NCI-H510A treated with DMSO at 0.1 percent for 48 hours (cell line): ENCODE results near the gene PPP1R26.
A peak's percentile ranks its signal among the peaks of the same experiment; 100 is the strongest.
"Not testable (repeated sequence)": the region's sequence is repeated elsewhere in the genome, so short reads cannot be mapped to it uniquely, and the experiment has no call there.

Experiments
- DNase-seq: peaks from one replicate; lab custom pipeline; 2025; lab: John Stamatoyannopoulos, UW

Gene PPP1R26, protein sequence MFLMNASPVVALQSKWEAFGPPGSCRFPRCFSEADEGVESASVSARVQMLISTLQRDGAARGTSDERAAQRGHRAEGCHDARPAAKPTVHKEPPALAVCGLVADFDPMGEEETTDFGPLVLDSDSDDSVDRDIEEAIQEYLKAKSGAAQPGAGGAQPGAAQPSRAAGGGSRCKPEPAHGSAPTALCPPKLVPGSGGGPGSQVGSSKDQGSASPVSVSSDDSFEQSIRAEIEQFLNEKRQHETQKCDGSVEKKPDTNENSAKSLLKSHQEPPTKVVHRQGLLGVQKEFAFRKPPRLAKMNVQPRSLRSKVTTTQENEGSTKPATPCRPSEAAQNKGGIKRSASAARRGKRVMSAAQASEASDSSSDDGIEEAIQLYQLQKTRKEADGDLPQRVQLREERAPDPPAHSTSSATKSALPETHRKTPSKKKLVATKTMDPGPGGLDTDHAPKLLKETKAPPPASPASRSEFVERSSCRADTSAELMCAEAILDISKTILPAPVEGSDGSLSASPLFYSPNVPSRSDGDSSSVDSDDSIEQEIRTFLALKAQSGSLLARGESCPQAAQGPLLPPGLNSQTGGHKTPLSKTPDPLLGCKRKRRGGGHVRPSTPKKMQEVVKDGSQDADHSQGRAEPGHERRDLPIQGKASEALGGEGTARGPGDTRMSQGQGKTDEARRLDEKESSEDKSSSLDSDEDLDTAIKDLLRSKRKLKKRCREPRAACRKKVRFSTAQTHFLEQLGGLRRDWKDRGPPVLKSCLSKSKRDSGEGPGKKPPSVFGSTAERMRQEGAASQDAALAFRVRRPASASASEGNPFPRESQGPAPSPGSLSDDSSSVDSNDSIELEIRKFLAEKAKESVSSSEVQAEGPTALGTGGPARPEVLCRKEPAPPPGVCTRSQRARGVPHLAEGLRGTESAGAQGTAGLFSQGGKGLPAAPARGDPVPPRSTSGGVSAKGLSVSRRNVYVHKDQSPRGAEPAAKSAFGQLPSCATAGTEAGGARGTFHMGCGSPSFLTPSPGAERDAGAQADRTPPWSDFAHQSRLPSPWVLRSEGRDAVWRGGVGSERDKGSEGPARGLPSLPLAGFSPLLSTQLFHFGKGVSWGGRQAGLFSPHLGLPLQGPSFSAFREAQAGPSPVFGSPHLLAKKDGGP (N-terminal part only)

DNA sequence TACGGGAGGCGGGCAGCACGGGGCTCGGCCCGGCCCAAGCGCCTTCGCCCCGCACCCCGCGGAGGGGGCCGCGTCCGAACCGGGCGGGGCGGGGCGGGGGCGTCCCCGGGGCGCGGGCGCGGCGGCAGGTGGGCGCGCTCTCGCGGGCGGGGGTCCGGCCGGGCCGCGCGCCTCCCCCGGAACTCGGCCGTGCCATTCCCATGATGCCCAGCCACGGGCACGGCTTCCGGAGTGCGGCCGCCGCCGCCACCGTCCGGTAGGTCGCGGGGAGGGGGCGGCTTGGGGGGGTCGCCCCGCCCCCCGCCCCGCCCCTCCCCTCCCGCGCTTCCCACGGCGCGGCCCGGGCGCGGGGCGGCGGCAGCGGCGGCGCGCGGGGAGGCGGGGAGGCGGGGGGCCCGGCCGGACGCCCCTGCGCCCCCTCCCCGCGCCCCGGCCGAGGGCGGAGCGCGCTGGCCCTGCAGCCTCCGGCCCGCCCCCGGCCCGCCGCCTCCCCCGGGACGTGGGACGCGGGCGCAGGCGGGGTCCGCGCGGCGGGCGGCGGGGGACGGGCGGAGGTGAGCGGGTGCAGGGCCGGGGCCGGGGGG, at the start of gene PPP1R26:
Gene PPP1R26 (plus strand): TSS at position 314 of the 584 bp plus-strand sequence. CDS start 4,729 bp downstream, outside the sequence.
- DNase-seq = peak; percentile 11

DNA sequence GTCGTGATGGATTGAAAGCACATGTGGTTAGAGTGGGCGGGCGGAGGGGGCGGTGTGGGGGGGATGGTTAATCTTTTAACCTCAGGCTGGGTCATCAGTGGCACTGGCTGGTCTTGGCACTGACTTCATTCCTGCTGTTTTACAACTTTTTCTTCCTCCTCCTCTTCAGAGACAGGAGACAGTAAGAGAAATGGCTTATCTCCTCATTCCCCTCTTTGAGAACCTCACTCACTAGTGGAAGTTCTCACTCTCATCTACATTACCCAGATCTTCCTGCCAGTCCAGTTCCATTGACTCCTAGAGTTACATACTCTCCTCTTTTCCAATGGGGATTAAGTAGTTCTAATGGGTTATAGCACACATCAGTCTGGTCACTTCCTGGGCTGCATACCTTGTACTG, 42.3 kb upstream of the PPP1R26 start:
- DNase-seq = no peak

DNA sequence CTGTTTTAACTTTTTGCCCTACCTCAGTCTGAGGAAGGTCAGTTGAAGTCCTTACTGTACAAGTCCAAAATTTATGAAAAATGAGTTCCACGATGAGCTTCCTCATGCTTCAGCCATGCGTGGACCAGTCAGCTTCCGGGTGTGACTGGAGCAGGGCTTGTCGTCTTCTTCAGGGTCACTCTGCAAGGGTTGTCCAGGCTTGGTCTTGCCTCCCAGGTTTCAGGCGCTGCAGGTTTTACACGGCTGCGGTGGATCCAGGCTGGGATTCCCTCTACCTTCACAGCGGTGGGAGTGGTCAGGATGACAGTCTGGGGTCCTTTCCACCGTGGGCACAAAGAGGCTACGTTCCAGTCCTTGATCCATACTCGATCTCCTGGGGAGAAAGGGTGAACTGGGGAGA, 41.9 kb upstream of the PPP1R26 start:
- not testable (repeated sequence) for DNase-seq

DNA sequence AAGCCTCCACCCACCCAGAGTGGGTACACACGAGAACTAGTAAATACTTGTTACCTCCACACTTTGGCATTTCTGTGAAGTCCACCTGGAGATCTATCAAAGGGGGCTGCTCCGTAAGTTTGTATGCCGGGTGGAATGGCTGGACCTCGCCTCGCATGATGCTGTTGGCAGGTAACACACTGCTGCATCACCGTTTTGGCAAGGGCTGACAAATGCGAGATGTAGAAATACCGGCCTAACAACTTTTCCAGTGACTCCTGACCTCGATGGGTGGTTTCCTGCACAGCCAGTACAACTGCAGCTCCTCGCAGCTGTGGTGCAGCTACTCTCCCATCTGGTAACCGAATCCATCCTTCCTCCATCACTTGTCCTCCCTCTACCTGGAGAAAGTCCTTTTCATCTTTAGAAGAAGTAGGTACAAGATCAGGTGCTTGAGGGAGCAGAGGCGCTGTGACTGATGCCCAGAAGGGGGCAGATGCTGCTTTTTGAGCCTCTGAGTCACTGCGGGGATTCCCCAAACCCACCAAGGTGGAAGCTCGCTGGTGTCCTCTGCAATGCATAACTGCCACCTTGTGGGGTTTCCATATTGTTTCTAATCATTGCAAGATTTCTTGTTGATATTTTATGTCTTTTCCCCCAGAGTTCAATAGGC, 40.9 kb upstream of the PPP1R26 start:
- not testable (repeated sequence) for DNase-seq

DNA sequence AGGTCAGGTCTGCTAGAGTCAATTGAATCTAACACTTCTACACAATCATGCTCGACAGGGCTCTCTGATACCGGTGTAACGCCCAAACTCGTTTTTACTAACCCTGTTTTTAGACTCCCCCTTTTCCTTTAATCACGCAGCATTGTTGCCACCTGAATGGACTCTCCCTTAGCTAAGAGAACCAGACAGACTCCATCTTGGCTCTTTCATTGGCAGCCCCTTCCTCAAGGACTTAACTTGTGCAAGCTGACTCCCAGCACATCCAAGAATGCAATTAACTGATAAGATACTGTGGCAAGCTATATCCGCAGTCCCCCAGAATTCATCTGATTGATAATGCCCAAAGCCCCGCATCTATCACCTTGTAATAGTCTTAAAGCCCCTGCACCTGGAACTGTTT, 40.1 kb upstream of the PPP1R26 start:
- DNase-seq = not testable (repeated sequence)

DNA sequence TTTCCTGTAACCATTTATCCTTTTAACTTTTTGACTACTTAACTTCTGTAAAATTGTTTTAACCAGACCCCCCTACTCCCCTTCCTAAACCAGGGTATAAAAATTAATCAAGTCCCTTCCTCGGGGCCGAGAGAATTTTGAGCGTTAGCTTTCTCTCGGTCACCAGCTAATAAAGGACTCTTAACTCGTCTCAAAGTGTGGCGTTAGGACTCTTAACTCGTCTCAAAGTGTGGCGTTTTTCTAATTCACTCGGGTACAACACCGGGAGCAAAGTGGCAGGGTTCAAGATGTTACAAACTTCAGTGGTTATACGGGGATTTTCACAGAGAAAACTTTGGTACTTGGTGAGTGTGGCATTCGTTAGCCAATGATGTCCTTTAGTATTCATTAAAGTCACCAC, 39.7 kb upstream of the PPP1R26 start:
- DNase-seq = no peak

DNA sequence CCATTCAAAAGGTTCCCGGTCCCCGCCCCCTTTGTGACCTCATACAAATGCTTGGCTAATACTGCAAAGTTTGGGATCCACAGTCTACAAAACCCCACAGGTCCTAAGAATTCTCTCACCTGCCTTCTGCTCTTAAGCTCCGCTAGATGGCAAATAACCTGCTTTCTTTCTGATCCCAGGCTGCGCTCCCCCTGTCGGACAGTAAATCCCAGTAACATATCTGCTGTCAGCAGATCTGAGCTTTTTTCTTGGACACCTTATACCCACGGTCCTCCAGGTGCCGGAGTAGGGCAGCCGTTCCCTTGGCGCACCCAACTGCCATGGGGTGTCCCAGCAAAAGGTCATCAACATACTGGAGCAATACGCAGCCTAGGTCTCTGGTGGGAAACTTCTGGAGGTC, 39.0 kb upstream of the PPP1R26 start:
- no peak for DNase-seq

DNA sequence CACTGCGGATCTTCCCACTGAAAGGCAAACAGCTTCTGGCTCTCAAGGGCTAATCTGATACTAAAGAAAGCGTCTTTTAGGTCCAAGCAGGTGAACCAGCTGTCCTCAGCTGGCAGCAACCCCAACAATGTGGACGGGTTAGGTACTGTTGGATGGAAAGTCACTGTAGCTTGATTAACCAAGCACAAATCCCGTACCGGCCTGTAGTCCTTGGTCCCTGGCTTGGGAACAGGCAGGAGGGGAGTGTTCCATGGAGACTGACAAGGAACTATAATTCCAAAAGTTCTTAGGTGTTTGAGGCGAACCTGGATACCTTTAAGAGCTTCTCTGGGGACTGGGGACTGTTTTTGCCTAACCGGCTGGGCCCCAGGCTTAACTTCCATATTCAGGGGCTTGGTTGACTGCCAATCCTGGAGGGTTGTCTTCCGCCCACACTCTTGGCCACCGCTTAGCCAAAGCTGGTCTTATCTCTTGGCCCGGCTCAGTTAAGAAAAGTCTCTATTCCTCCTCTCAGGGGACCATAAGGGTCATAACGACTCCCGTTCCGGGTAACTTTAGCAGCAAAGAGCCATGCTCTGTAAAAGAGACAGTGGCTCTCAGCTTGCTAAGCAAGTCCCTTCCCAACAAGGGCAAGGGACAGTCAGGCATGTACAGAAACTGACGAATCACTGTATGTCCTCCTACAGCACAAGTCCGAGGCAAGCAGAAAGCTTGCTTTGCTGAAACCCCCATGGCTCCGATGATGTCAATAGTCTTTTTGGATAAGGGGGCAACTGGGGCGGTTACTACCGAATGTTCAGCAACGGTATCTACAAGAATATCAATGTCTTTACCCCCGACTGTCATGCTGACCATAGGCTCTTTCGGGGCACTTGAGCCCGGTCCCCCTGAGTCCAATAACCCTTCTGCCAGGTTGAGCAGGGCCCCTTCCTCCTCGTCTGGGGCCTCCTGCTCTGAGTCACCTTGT, 38.2 kb upstream of the PPP1R26 start:
- DNase-seq = not testable (repeated sequence)

DNA sequence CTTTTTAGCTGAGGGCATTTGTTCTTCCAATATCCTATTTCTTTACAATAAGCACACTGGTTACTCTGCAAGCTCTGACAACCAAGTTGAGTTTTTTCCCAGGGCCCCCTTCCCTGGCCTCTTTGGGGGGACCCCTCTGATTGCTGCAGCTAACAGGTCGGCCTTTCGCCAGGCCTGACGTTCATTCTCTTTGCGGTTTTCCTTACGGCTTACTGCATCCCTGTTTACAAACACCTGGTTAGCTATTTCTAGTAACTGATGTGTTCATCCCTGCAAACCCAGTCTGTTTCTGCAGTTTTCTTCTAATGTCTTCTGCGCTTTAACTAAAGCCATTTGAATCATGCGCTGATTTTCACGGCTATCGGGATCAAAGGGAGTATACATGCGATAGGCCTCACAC, 37.5 kb upstream of the PPP1R26 start:
- DNase-seq = no peak

DNA sequence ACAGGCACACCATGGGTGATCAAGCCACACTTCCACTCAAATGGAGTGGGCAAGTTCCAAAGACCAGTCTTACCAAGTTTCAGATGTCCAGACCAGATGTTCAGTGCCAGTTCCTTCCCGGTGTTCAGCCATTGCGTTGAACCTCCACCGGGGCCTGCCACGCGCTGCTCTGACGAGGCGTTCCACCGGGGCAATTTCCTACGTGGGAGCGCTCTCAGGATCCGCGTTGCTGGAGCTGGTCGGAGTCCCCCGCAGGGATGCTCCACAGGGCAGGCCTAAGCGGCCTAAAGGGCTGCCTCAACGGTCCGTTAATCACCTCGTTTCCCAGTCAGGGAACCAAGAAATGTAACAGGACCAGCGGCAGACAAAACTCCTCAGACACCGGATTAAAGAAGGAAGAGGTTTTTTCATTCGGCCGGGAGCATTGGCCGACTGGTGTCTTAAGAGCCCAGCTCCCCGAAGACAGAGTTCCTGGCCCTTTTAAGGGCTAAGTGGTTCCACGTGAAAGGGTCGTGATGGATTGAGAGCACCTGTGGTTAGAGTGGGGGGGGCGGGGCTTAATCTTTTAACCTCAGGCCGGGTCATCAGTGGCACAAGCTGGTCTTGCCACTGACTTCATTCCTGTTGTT, 35.7 kb upstream of the PPP1R26 start:
- no peak for DNase-seq

DNA sequence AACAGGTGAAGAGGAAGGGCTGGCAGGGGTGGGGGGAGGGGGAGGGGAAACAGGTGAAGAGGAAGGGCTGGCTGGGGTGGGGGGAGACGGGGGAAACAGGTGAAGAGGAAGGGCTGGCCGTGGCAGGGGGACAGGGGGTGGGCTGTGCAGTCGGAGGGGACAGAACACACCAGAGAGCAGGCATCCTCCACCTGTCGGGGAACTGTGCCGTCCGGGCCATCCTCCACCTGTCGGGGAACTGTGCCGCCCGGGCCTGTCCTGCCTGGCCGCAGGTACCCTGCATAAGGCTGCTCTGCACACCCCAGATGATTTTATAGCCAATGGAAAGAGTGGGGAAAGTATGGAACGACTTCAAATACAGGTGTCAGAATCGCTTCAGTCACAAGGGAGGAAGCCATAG, 32.5 kb upstream of the PPP1R26 start:
- DNase-seq = no peak

DNA sequence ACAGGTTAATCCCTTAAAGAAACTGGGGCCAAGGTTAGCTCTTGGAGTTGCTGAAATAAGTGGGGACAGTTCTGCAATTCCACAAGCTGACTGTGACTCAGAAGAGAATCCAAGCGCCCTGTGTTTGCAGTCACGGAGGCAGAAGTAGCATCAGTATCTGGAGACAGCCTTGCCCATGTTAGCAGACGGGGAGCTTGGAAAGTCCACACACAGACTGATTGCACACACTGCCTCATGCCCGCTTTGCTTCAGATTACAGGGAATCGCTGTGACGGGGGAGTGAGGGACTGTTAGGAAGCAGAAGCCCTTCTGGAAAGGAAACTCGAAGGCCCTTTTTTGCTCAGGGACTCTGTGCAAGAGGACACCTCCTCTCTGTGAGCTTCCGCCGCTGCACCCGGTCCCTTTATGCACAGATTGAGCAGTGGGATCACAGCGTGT, 30.9 kb upstream of the PPP1R26 start:
- DNase-seq = no peak

DNA sequence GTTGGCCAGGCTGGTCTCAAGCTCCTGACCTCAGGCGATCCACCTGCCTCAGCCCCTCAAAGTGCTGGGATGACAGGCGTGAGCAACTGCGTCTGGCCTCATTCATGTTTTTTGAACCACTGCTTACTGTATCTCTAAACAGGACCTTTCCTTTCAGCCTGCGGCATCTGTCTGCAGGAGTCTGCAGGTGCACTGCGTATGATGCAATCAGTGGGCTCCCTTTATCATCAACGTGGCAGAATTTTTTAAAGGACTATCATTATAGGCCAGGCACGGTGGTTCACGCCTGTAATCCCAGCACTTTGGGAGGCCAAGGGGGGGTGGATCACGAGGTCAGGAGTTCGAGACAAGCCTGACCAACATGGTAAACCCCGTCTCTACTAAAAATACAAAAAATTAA, 30.1 kb upstream of the PPP1R26 start:
- not testable (repeated sequence) for DNase-seq

DNA sequence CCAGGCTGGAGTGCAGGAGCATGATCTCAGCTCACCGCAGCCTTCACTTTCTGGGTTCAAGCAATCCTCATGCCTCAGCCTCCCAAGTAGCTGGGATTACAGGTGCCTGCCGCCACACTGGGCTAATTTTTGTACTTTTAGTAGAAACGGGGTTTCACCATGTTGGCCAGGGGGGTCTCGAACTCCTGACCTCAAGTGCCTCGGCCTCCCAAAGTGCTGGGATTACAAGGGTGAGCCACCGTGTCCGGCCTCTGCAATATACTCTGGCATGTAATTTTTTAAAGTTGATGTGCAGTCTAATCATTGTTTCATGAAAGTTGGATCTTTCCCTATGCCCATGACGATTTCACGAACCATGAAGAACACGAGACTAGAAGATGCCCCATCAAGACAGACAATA, 28.6 kb upstream of the PPP1R26 start:
- DNase-seq = no peak

DNA sequence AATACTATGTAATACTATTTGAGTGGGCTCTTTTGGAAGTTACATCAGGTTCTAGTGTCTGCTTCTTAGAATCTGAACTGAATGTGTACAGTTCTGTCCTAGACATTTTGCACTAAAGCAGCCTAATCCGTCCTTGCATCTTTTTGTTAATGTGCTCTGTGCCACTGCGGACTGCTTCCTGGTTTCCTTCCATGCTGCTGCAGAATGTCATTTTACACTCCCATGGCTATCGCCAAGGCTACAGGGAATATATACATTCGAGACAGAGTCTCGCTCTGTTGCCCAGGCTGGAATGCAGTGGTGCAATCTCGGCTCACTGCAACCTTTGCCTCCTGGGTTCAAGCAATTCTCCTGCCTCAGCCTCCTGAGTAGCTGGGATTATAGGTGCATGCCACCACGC, 27.7 kb upstream of the PPP1R26 start:
- not testable (repeated sequence) for DNase-seq

DNA sequence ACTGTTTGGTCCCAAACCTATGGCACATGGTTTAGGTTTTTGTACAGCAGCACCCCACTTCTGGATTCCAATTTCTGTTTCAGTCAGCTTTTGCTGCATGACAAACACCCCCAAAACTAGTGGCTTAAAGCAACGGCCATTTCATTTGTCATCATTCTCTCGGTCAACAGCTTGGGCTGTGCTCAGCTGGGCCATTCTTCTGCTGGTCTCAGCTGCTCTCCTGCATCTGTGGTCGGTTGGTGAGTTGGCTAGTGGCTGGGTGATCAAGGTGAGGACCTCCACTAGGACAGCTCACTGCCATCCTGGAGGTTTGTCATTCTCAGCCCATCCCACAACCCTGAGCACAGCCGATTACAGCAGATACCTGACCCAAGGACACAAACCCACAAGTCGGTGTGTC, 24.8 kb upstream of the PPP1R26 start:
- no peak for DNase-seq

DNA sequence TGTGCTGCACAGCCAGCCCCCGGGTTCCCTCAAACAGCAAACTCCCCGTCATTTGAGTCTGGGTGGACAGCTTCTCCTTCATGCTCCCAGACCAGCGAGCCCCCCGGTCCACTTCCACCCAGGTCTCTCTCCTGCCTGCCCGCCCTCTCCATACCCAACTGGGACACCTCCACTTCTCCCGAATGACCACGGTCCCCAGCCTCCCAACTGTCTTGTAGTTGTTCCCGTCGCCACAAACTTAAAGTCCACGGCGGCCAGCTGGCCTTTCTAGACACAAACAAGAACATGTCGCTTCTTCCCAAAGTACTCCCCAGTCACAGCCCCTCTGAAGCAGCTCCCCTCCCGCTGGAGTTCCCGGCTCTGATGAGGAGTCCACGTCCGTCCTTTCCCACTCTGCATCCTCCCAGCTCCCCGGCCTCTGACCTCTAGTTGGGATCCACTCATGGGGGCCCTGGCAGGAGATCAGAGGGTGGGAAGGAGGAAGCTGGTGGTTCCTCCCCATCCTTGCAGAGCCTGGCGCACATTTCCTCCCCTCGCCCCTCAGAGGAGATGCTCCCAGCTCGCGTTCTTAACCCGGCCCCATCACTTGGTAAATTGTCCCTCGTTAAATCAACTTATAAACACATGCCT, 24.1 kb upstream of the PPP1R26 start:
- no peak for DNase-seq

DNA sequence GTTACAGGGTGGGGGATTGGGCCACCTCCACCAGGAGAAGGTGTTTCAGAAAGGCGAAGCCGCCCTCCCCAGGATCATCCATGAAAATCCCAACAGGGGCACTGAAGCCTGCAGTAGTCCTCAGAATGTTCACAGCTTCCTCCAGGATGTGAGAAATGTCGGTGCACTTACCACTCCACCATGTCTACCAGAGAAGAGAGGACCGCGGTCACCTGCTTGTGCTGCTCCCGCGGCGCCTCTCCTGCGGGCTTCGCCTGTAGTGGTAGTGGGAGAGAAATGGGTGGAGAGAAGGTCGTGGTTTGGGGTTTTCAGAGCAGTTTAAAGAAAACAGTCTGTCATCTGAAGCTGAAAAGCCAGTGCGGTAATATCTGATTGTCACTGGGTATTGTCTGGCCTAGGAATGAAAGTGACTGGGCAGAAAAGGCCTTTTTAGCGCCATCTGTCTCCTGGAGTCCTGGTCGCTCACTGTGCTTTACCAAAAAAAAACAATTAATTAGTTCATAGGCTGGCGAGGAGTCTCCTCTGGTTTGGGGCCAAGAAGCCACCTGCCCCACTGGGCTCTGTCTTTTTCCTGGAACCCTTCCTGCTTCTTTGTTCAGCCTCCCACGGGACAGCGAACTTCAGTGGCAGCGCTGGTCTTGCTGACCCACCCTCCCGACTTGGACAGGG, 23.0 kb upstream of the PPP1R26 start:
- DNase-seq = no peak

DNA sequence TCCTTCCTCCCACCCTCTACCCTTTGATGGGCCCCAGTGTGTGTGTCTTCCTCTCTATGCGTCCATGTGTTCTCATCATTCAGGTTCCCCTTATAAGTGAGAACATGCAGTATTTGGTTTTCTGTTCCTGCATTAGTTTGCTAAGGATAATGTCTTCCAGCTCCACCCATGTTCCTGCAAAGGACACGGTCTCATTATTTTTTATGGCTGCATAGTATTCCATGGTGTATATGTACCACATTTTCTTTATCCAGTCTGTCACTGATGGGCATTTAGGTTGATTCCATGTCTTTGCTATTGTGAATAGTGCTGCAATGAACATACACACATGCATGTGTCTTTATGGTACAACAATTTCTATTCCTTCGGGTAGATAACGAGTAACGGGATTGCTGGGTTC, 21.1 kb upstream of the PPP1R26 start:
- DNase-seq = not testable (repeated sequence)
